ENCODE measurements around the gene MTCH1. TPM values are rescaled to one million over a fixed set of nuclear protein-coding genes. Genes with fewer than 3 reads are reported as not detected.

Gene MTCH1
- total RNA-seq: 150 and 160 TPM in 2 replicates
- total RNA-seq (2013): 108 TPM
- polyA plus RNA-seq: 91.7 and 145 TPM in 2 replicates
- 134 and 167 TPM in 2 replicates for polyA minus RNA-seq

GRCh38 chr6:36985808-36986703, at the start of gene MTCH1:
Gene MTCH1 (minus strand): TSS chr6:36986196. CDS start chr6:36986173, 23 bp downstream.
- Histone ChIP-seq H2AFZ (ENCODE audit: insufficient read depth, low read depth, low read length, poor library complexity, severe bottlenecking) (peak within 1 kb of the TSS; percentile 78), H3K9ac (ENCODE audit: low read length) (peak within 1 kb of the TSS; percentile 97), H3K27ac (ENCODE audit: low read length in 2 of 2) (peak within 1 kb of the TSS; percentile 53 to 89), H3K9me3 (ENCODE audit: control extremely low read depth in 1 of 3, control insufficient read depth in 2 of 3, insufficient read depth in 1 of 3, low read length in 2 of 3) (no peaks in the 10 kb centered on the region), H3K4me2 (replicated peaks; ENCODE audit: low read depth, low read length, poor library complexity, severe bottlenecking) (peak within 1 kb of the TSS; percentile 98), H3K27me3 (replicated peaks in 1 of 4; ENCODE audit: control extremely low read depth in 1 of 4, control insufficient read depth in 3 of 4, insufficient read depth in 4 of 4, low read length in 3 of 4) (no peaks in the 10 kb centered on the region), H3K36me3 (replicated peaks in 1 of 2; ENCODE audit: control extremely low read depth in 1 of 2, control insufficient read depth in 1 of 2, extremely low read depth in 1 of 2, insufficient read depth in 2 of 2, low read length in 1 of 2) (peaks cover 0 to 9% of the 10 kb centered on the region in 2 experiments), H3K4me3 (ENCODE audit: control extremely low read depth in 1 of 5, extremely low read depth in 1 of 5, insufficient read depth in 1 of 5, low read depth in 2 of 5, low read length in 4 of 5) (peak within 1 kb of the TSS; percentile 66 to 98 (median 88)), H3K79me2 (ENCODE audit: control insufficient read depth, insufficient read depth, low read length) (peaks cover 62% of the 10 kb centered on the region), H4K20me1 (ENCODE audit: control insufficient read depth, insufficient read depth, low read length, poor library complexity, severe bottlenecking) (peaks cover 41% of the 10 kb centered on the region), H3K4me1 (ENCODE audit: control insufficient read depth in 2 of 2, insufficient read depth in 2 of 2, low read length in 2 of 2) (peaks cover 33 to 35% of the 10 kb centered on the region in 2 donors)
- Mint-ChIP-seq H3K4me3 (peak within 1 kb of the TSS; percentile 96), H3K27ac (peak within 1 kb of the TSS; percentile 98), H3K27me3 (no peaks in the 10 kb centered on the region), H3K9me3 (ENCODE audit: insufficient read depth) (no peaks in the 10 kb centered on the region), H3K4me1 (peaks cover 24% of the 10 kb centered on the region)
- no peak for TF ChIP-seq CTCF (IDR thresholded peaks at IDR 0.05)
- POLR2A ChIA-PET: interaction anchor here (0.5 to 3.8 kb wide), 8 partner anchors 18 to 441 kb away, joined by 3 to 40 read pairs (median 4); partner anchors contain the start of genes C6orf89 and FGD2
- ATAC-seq (ENCODE audit: low read depth) (peak; percentile 88), DNase-seq (peak; percentile 96)
- intact Hi-C loops (cut with micrococcal nuclease): loop anchor here (1.0 to 5.0 kb wide), 4 partner anchors 18 to 183 kb away; partner anchors contain the start of gene C6orf89
- CTCF ChIA-PET: interaction anchor here (0.8 to 6.1 kb wide), 15 partner anchors 9 to 224 kb away, joined by 3 to 74 read pairs (median 4); partner anchors contain the start of gene FGD2
- WGBS (ENCODE audit: insufficient coverage): under 1% methylated on average over 101 of the region's 101 CpGs
